Esophagus muscularis mucosa (tissue), 3 donors: Measurements from ENCODE around the gene OR52K2.

Experiments used
- POLR2A ChIP-seq: fragments of 450-650 bp; IDR thresholded peaks from one replicate; pipeline ENCODE4 v1.6.1; 2017; ENCODE audit warnings: antibody characterized with exemption, moderate library complexity, mild to moderate bottlenecking, low read depth
- TF ChIP-seq, protein P1 (sequence below), 3 experiments: fragments of 200-600 bp in 2 of 3; fragments of 450-650 bp in 1 of 3; sonication (generic) in 2 of 3; IDR thresholded peaks; one replicate each; pipeline ENCODE4 v1.5.1; 2017 to 2019; ENCODE audit warnings: antibody characterized with exemption in 3 of 3, mild to moderate bottlenecking in 2 of 3, moderate library complexity in 1 of 3

DNA sequence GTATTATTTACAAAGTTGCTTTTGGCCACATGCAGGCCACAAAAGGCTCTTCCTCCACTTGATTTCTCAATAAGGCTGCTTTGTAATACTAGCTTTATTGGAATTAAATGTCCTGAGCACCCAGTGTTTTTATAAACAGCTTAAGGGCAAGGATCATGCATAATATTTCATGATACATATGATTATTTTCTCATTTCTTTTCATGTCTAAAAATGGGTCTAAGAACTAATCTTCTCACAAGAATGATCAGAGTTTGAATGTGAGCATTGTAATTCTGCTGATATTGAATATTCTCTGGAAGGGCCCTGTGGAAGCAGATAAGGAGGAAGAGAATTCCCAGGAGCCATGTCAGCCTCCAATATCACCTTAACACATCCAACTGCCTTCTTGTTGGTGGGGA is at the start of gene OR52K2:
- TF ChIP-seq, protein P1, sequence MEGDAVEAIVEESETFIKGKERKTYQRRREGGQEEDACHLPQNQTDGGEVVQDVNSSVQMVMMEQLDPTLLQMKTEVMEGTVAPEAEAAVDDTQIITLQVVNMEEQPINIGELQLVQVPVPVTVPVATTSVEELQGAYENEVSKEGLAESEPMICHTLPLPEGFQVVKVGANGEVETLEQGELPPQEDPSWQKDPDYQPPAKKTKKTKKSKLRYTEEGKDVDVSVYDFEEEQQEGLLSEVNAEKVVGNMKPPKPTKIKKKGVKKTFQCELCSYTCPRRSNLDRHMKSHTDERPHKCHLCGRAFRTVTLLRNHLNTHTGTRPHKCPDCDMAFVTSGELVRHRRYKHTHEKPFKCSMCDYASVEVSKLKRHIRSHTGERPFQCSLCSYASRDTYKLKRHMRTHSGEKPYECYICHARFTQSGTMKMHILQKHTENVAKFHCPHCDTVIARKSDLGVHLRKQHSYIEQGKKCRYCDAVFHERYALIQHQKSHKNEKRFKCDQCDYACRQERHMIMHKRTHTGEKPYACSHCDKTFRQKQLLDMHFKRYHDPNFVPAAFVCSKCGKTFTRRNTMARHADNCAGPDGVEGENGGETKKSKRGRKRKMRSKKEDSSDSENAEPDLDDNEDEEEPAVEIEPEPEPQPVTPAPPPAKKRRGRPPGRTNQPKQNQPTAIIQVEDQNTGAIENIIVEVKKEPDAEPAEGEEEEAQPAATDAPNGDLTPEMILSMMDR (IDR thresholded peaks at IDR 0.05) = no peak
- no peak for TF ChIP-seq POLR2A
